Esophagus squamous epithelium (tissue), 5 donors: Measurements from ENCODE around the gene CPLANE2. TPM values are rescaled to one million over a fixed set of nuclear protein-coding genes. Genes with fewer than 3 reads are reported as not detected.

Experiments
- DNase-seq: peaks from one replicate; lab custom pipeline; 2025; lab: John Stamatoyannopoulos, UW
- H3K27ac ChIP-seq, 4 donors: fragments of 200-600 bp; sonication (generic); one replicate each; pipeline ENCODE4 v1.5.1; 2016 to 2019; ENCODE audit warnings: mild to moderate bottlenecking in 1 of 4
- H3K27me3 ChIP-seq, 4 donors: fragments of 200-600 bp; sonication (generic); 1 replicate in 3 of 4; 2 replicates in 1 of 4; pipeline versions ENCODE4 v1.5.1 to v1.6.0; 2017 to 2021; ENCODE audit warnings: antibody characterized with exemption in 1 of 4
- H3K36me3 ChIP-seq, 3 donors: fragments of 200-600 bp; sonication (generic); one replicate each; pipeline ENCODE4 v1.5.1; 2016 to 2019
- H3K4me1 ChIP-seq, 3 donors: fragments of 200-600 bp; sonication (generic); one replicate each; pipeline ENCODE4 v1.5.1; 2017 to 2019
- H3K4me3 ChIP-seq, 4 donors: fragments of 200-600 bp; sonication (generic); 1 replicate in 3 of 4; 2 replicates in 1 of 4; pipeline ENCODE4 v1.5.1; 2016 to 2019; ENCODE audit warnings: mild to moderate bottlenecking in 2 of 4, moderate library complexity in 1 of 4
- H3K9me3 ChIP-seq, 3 donors: fragments of 200-600 bp; sonication (generic); one replicate each; pipeline ENCODE4 v1.5.1; 2016 to 2019
- CTCF ChIP-seq, 6 experiments: fragments of 450-650 bp in 4 of 6; fragments of 200-600 bp in 2 of 6; sonication (generic) in 2 of 6; IDR thresholded peaks; one replicate each; pipeline ENCODE4 v1.5.1; 2016 to 2019; ENCODE audit warnings: antibody characterized with exemption in 6 of 6, mild to moderate bottlenecking in 4 of 6, moderate library complexity in 4 of 6
- POLR2A ChIP-seq, 4 donors: fragments of 450-650 bp; IDR thresholded peaks; one replicate each; pipeline ENCODE4 v1.6.1; 2017; ENCODE audit warnings: antibody characterized with exemption in 4 of 4, mild to moderate bottlenecking in 4 of 4, moderate library complexity in 3 of 4
- WGBS, 2 donors: methylation state at CpG; one replicate each; pipeline ENCODE4 v1.1.5; 2018; 5-methylcytosine and 5-hydroxymethylcytosine counted together
- intact Hi-C: fragments of 100-400 bp; cut with DNase I; formaldehyde crosslinking; loops from one replicate; pipeline ENCODE4 v1.15.0; 2022
- total RNA-seq, 4 donors: library from RNA; depleted of rRNA; stranded (reverse); fragments of >200 nt; gene quantifications; one replicate each; pipeline ENCODE4 v1.1.0, GENCODE V29; 2016
- donor health status: DM: yes; HTN: yes; CAD: no.

The CPLANE2 gene
- total RNA-seq, 4 donors from 2014 or later: 3.6 to 5.6 (median 3.9) TPM

GRCh38 chr1:16250524-16251251 is 13.7 kb upstream of the CPLANE2 start:
- 71 to 76% methylated on average over 9 to 14 of the region's 15 CpGs for WGBS, 2 donors
- peaks cover 10 to 71% (median 18%) of the 10 kb centered on the region in 3 donors for H3K36me3 ChIP-seq
- no peak for TF ChIP-seq CTCF (IDR thresholded peaks at IDR 0.05)
- TF ChIP-seq POLR2A (IDR thresholded peaks at IDR 0.05): peak in 1 of 4 donors; percentile 15
- DNase-seq: no peak
- H3K9me3 ChIP-seq: no peaks in the 10 kb centered on the region
- peak overlapping the region; percentile 69 to 95 (median 88) for H3K27ac ChIP-seq
- H3K4me3 ChIP-seq: no peak overlapping the region
- intact Hi-C loops: loop anchor here (10.0 kb wide), 1 partner anchor 104 kb away; the partner anchor contains the start of gene FBXO42
- H3K27me3 ChIP-seq: no peaks in the 10 kb centered on the region
- H3K4me1 ChIP-seq: peaks cover 21 to 82% (median 51%) of the 10 kb centered on the region in 3 donors

GRCh38 chr1:16249596-16250241 is 12.7 kb upstream of the CPLANE2 start:
- no peaks in the 10 kb centered on the region for H3K9me3 ChIP-seq
- 29 to 35% methylated on average over 2 to 3 of the region's 3 CpGs for WGBS, 2 donors
- no peak for TF ChIP-seq POLR2A (IDR thresholded peaks at IDR 0.05)
- no peak for TF ChIP-seq CTCF (IDR thresholded peaks at IDR 0.05)
- intact Hi-C loops: loop anchor here (10.0 kb wide), 2 partner anchors 105 to 175 kb away; partner anchors contain the start of genes FAM131C and FBXO42
- peak overlapping the region in 1 of 4 donors; percentile 8 for H3K4me3 ChIP-seq
- H3K27me3 ChIP-seq: no peaks in the 10 kb centered on the region
- H3K27ac ChIP-seq: peak overlapping the region; percentile 65 to 91 (median 88)
- peaks cover 21 to 83% (median 51%) of the 10 kb centered on the region in 3 donors for H3K4me1 ChIP-seq
- no peak for DNase-seq
- peaks cover 5 to 66% (median 17%) of the 10 kb centered on the region in 3 donors for H3K36me3 ChIP-seq

GRCh38 chr1:16248603-16249516 is 11.9 kb upstream of the CPLANE2 start:
- WGBS, 2 donors: 14 to 27% methylated on average over 6 to 7 of the region's 7 CpGs
- H3K4me1 ChIP-seq: peaks cover 28 to 89% (median 56%) of the 10 kb centered on the region in 3 donors

GRCh38 chr1:16248007-16248436 is 11.0 kb upstream of the CPLANE2 start:
- Histone ChIP-seq H3K27ac (peak overlapping the region; percentile 65 to 91 (median 87)), H3K9me3 (no peaks in the 10 kb centered on the region), H3K27me3 (no peaks in the 10 kb centered on the region), H3K36me3 (peaks cover 5 to 49% (median 13%) of the 10 kb centered on the region in 3 donors), H3K4me1 (peaks cover 29 to 89% (median 59%) of the 10 kb centered on the region in 3 donors), H3K4me3 (no peak overlapping the region)
- intact Hi-C loops: loop anchor here (10.0 kb wide), 1 partner anchor 173 kb away; the partner anchor contains the start of gene FAM131C
- DNase-seq: no peak
- no peak for TF ChIP-seq POLR2A (IDR thresholded peaks at IDR 0.05)
- TF ChIP-seq CTCF (IDR thresholded peaks at IDR 0.05): no peak
- 71 to 77% methylated on average over 6 to 8 of the region's 8 CpGs for WGBS, 2 donors

More at GRCh38 chr1:16248603-16249516, 11.9 kb upstream of the CPLANE2 start:
- no peak for DNase-seq
- TF ChIP-seq POLR2A (IDR thresholded peaks at IDR 0.05) (no peak), CTCF (IDR thresholded peaks at IDR 0.05) (no peak)
- no peaks in the 10 kb centered on the region for H3K27me3 ChIP-seq
- intact Hi-C loops: loop anchor here (10.0 kb wide), 1 partner anchor 174 kb away; the partner anchor contains the start of gene FAM131C
- H3K36me3 ChIP-seq: peaks cover 5 to 57% (median 13%) of the 10 kb centered on the region in 3 donors
- H3K27ac ChIP-seq: peak overlapping the region; percentile 65 to 91 (median 87)
- peak overlapping the region in 1 of 4 donors; percentile 8 for H3K4me3 ChIP-seq
- H3K9me3 ChIP-seq: no peaks in the 10 kb centered on the region
